SU-DHL-6 (cell line): ENCODE measurements around the gene DOK1.

Source experiments
- H2AFZ ChIP-seq: fragments of 200-600 bp; sonication (generic); 2 replicates; pipeline ENCODE4 v1.6.1; 2014; ENCODE audit warnings: low read depth, mild to moderate bottlenecking, moderate library complexity, mixed read lengths, antibody characterized with exemption, low read length; ENCODE audit not compliant: severe bottlenecking
- H3F3A ChIP-seq: fragments of 200-600 bp; shearing (Covaris generic); 2 replicates; pipeline ENCODE4 v1.6.0; 2016; ENCODE audit warnings: antibody characterized with exemption, mild to moderate bottlenecking; ENCODE audit not compliant: insufficient read depth
- H3K27ac ChIP-seq: fragments of 200-600 bp; sonication (generic); 2 replicates; pipeline ENCODE4 v1.5.1; 2016; ENCODE audit warnings: low read depth, mild to moderate bottlenecking, low read length, moderate library complexity, mixed read lengths
- H3K27me3 ChIP-seq: fragments of 200-600 bp; sonication (generic), shearing (Covaris generic); 2 replicates; pipeline ENCODE4 v1.6.0; 2014; ENCODE audit warnings: mild to moderate bottlenecking, low read length
- H3K36me3 ChIP-seq: fragments of 200-600 bp; sonication (generic); 2 replicates; pipeline ENCODE4 v1.6.1; 2014; ENCODE audit warnings: mild to moderate bottlenecking, low read length, mixed read lengths
- H3K4me2 ChIP-seq: fragments of 300-600, 200-600 bp; shearing (Covaris generic), sonication (generic); 2 replicates; pipeline ENCODE4 v1.6.0; 2014; ENCODE audit warnings: low read length, low read depth, mild to moderate bottlenecking; ENCODE audit not compliant: poor library complexity, severe bottlenecking
- H3K4me3 ChIP-seq: fragments of 200-600 bp; sonication (generic); 2 replicates; pipeline ENCODE4 v1.5.1; 2014; ENCODE audit warnings: antibody characterized with exemption, low read length, mild to moderate bottlenecking, mixed read lengths; ENCODE audit not compliant: insufficient read depth, poor library complexity, severe bottlenecking
- H3K79me2 ChIP-seq: fragments of 200-600 bp; sonication (generic); 2 replicates; pipeline ENCODE4 v1.6.1; 2014; ENCODE audit warnings: mild to moderate bottlenecking, low read length, moderate library complexity; ENCODE audit not compliant: insufficient read depth
- H3K9ac ChIP-seq: fragments of 200-600 bp; sonication (generic); 2 replicates; pipeline ENCODE4 v1.7.0; 2014; ENCODE audit warnings: mild to moderate bottlenecking, low read length
- H3K9me2 ChIP-seq: fragments of 200-600 bp; sonication (generic); replicated peaks from 2 replicates; pipeline ENCODE4 v1.6.1; 2014; ENCODE audit warnings: low read length; ENCODE audit not compliant: insufficient read depth
- H3K9me3 ChIP-seq: fragments of 200-600 bp; sonication (generic); 2 replicates; pipeline ENCODE4 v1.6.1; 2014; ENCODE audit warnings: low read length, mixed read lengths; ENCODE audit not compliant: insufficient read depth
- H4K20me1 ChIP-seq: fragments of 200-600 bp; sonication (generic); 2 replicates; pipeline ENCODE4 v1.6.1; 2014; ENCODE audit warnings: low read depth, mild to moderate bottlenecking, antibody characterized with exemption, low read length, moderate library complexity, mixed read lengths
- CTCF ChIP-seq: fragments of 200-600 bp; sonication (generic); IDR thresholded peaks from one replicate; pipeline ENCODE4 v1.5.1; 2017; ENCODE audit warnings: antibody characterized with exemption, mild to moderate bottlenecking, low read length, moderate library complexity; ENCODE audit not compliant: insufficient read depth, poor library complexity, severe bottlenecking
- EZH2phosphoT487 ChIP-seq: fragments of 200-600 bp; sonication (generic), shearing (Covaris generic); conservative IDR thresholded peaks from 2 replicates; pipeline ENCODE4 v1.6.1; 2018; ENCODE audit warnings: mild to moderate bottlenecking, antibody characterized with exemption, low read length, moderate library complexity, mixed read lengths

Gene DOK1

GRCh38 chr2:74531666-74532065 lies 22.9 kb upstream of the DOK1 start:
- Histone ChIP-seq H3K27me3 (no peaks in the 10 kb centered on the region), H3K27ac (no peak overlapping the region), H3K9me3 (no peaks in the 10 kb centered on the region), H3K4me2 (peak overlapping the region; percentile 83), H3K79me2 (peaks cover 23% of the 10 kb centered on the region), H3K9ac (peak overlapping the region; percentile 89), H3K4me3 (no peak overlapping the region), H3F3A (peaks cover 7% of the 10 kb centered on the region; the same call in 1 of the 2 replicates), H3K36me3 (peaks cover 7% of the 10 kb centered on the region), H3K9me2 (no peaks in the 10 kb centered on the region), H2AFZ (no peak overlapping the region), H4K20me1 (no peaks in the 10 kb centered on the region)
- TF ChIP-seq CTCF (no peak), EZH2phosphoT487 (no peak)

GRCh38 chr2:74532222-74532621 lies 22.3 kb upstream of the DOK1 start:
- Histone ChIP-seq H3K27ac (no peak overlapping the region), H3K9me3 (no peaks in the 10 kb centered on the region), H3K27me3 (no peaks in the 10 kb centered on the region), H3K36me3 (0 out of 2 replicates have a peak, but pooled peaks cover 2% of the 10 kb centered on the region), H3F3A (peaks cover 5% of the 10 kb centered on the region; the same call in 1 of the 2 replicates), H3K9ac (no peak overlapping the region), H3K9me2 (no peaks in the 10 kb centered on the region), H3K4me3 (no peak overlapping the region), H4K20me1 (no peaks in the 10 kb centered on the region), H2AFZ (no peak overlapping the region), H3K79me2 (peaks cover 23% of the 10 kb centered on the region), H3K4me2 (no peak overlapping the region)
- TF ChIP-seq EZH2phosphoT487 (no peak), CTCF (peak; percentile 8)

GRCh38 chr2:74533464-74533863 lies 21.1 kb upstream of the DOK1 start:
- no peak overlapping the region for H2AFZ ChIP-seq
- H3K9ac ChIP-seq = no peak overlapping the region
- H3F3A ChIP-seq = peaks cover 5% of the 10 kb centered on the region; the same call in 1 of the 2 replicates
- TF ChIP-seq CTCF (no peak), EZH2phosphoT487 (no peak)
- H3K9me2 ChIP-seq = no peaks in the 10 kb centered on the region
- no peak overlapping the region for H3K4me3 ChIP-seq
- no peaks in the 10 kb centered on the region for H3K27me3 ChIP-seq
- H3K79me2 ChIP-seq = peaks cover 15% of the 10 kb centered on the region
- no peaks in the 10 kb centered on the region for H4K20me1 ChIP-seq
- no peaks in the 10 kb centered on the region for H3K9me3 ChIP-seq
- H3K4me2 ChIP-seq = no peak overlapping the region
- H3K36me3 ChIP-seq = no peaks in the 10 kb centered on the region
- no peak overlapping the region for H3K27ac ChIP-seq
